HEK293 (cell line): ENCODE results near the gene NFIC.
"Not testable (repeated sequence)": the region's sequence is repeated elsewhere in the genome, so short reads cannot be mapped to it uniquely, and the experiment has no call there.

Experiments used
- CTCF ChIA-PET: fragments of 350-600 bp; formaldehyde crosslinking; extraction: SDS; loops from one replicate; lab custom pipeline; 2021; ENCODE audit warnings: antibody characterized with exemption; lab: Yijun Ruan, JAX
- POLR2A ChIA-PET: fragments of 300-600 bp; formaldehyde crosslinking; extraction: SDS; loops from one replicate; lab custom pipeline; 2020; ENCODE audit warnings: antibody characterized with exemption, inconsistent platforms; lab: Yijun Ruan, JAX
- H3K27ac ChIP-seq: fragments of 200-500 bp; sonication (Bioruptor generic); 2 replicates; pipeline ENCODE4 v1.5.1; 2014; ENCODE audit warnings: low read depth, low read length, control low read depth, inconsistent platforms; ENCODE audit errors: extremely low read depth
- H3K36me3 ChIP-seq, 2 experiments: fragments of 200-500 bp in 1 of 2; sonication (Bioruptor generic) in 1 of 2; 1 replicate in 1 of 2; 2 replicates in 1 of 2; pipeline ENCODE4 v1.5.1; 2014 to 2017; ENCODE audit warnings: inconsistent platforms in 2 of 2, low read length in 2 of 2; ENCODE audit not compliant: control insufficient read depth in 2 of 2, insufficient read depth in 1 of 2
- H3K4me1 ChIP-seq: fragments of 200-500 bp; sonication (Bioruptor generic); 2 replicates; pipeline ENCODE4 v1.5.1; 2014; ENCODE audit warnings: mild to moderate bottlenecking, low read length, inconsistent platforms; ENCODE audit not compliant: control insufficient read depth, insufficient read depth
- H3K4me3 ChIP-seq: 2 replicates; pipeline ENCODE4 v1.5.1; 2011; ENCODE audit warnings: low read depth, mild to moderate bottlenecking, control low read depth, low read length, moderate library complexity
- H3K9me3 ChIP-seq: fragments of 200-500 bp; sonication (Bioruptor generic); 2 replicates; pipeline ENCODE4 v1.5.1; 2014; ENCODE audit warnings: low read depth, low read length, inconsistent platforms; ENCODE audit not compliant: control insufficient read depth, insufficient read depth
- HIC1 ChIP-seq: fragments of 450-650 bp; formaldehyde crosslinking; IDR thresholded peaks from 2 replicates; pipeline ENCODE4 v1.5.1; 2016; ENCODE audit warnings: missing biosample characterization, missing genetic modification characterization
- KLF7 ChIP-seq: fragments of 450-650 bp; formaldehyde crosslinking; IDR thresholded peaks from 2 replicates; pipeline ENCODE4 v1.5.1; 2016; ENCODE audit warnings: missing biosample characterization, missing genetic modification characterization, borderline replicate concordance
- KLF9 ChIP-seq: fragments of 450-650 bp; formaldehyde crosslinking; IDR thresholded peaks from 2 replicates; pipeline ENCODE4 v1.5.1; 2016; ENCODE audit warnings: missing biosample characterization, missing genetic modification characterization, low read depth
- ZBTB11 ChIP-seq: fragments of 450-650 bp; formaldehyde crosslinking; conservative IDR thresholded peaks from 2 replicates; pipeline ENCODE4 v1.5.1; 2016; ENCODE audit warnings: low read depth, missing biosample characterization, missing genetic modification characterization
- ZBTB7A ChIP-seq: fragments of 450-650 bp; formaldehyde crosslinking; IDR thresholded peaks from 2 replicates; pipeline ENCODE4 v1.5.1; 2016; ENCODE audit warnings: low read depth, missing biosample characterization, missing genetic modification characterization
- ZNF558 ChIP-seq: fragments of 450-650 bp; formaldehyde crosslinking; IDR thresholded peaks from 2 replicates; pipeline ENCODE4 v1.5.1; 2016; ENCODE audit warnings: missing biosample characterization, missing genetic modification characterization
- ZNF645 ChIP-seq: fragments of 450-650 bp; formaldehyde crosslinking; IDR thresholded peaks from 2 replicates; pipeline ENCODE4; 2016; ENCODE audit warnings: missing biosample characterization, missing genetic modification characterization
- ZNF785 ChIP-seq: fragments of 450-650 bp; formaldehyde crosslinking; IDR thresholded peaks from 2 replicates; pipeline ENCODE4 v1.5.1; 2016; ENCODE audit warnings: missing biosample characterization, missing genetic modification characterization
- ZSCAN30 ChIP-seq: fragments of 450-650 bp; IDR thresholded peaks from 2 replicates; pipeline ENCODE4 v1.5.1; 2018; ENCODE audit warnings: missing biosample characterization, mild to moderate bottlenecking, missing genetic modification characterization, moderate library complexity
- TF ChIP-seq, protein P1 (sequence below): fragments of 450-650 bp; formaldehyde crosslinking; IDR thresholded peaks from 2 replicates; pipeline ENCODE4 v1.5.1; 2016; ENCODE audit warnings: missing biosample characterization, missing genetic modification characterization
- TF ChIP-seq, protein P2 (sequence below): fragments of 450-650 bp; formaldehyde crosslinking; IDR thresholded peaks from 2 replicates; pipeline ENCODE4 v1.5.1; 2016; ENCODE audit warnings: missing biosample characterization, missing genetic modification characterization
- TF ChIP-seq, protein P3 (sequence below): fragments of 450-650 bp; formaldehyde crosslinking; IDR thresholded peaks from 2 replicates; pipeline ENCODE4 v1.5.1; 2017; ENCODE audit warnings: missing biosample characterization, mild to moderate bottlenecking, missing genetic modification characterization, moderate library complexity

Gene NFIC

DNA sequence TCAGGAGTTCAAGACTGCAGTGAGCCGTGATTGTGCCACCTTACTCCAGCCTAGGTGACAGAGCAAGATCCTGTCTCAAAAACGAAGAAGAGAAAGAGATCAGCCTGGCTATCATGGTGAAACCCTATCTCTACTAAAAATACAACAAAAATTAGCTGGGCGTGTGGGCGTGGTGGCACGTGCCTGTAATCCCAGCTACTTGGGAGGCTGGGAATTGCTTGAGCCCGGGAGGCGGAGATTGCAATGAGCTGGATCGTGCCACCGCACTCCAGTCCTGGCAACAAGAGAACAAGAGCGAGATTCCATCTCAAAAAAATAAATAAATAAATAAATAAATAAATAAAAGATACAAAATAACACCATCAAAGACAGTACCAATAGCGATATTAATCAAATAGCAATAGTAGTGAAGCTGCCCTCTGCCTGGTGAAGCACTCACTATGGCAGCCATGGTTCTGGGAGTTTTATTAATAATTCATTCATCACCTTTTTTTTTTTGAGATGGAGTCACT is 53.9 kb downstream of the NFIC start (continued):
- 0 out of 2 replicates have a peak, but pooled peaks have one; percentile 25 for TF ChIP-seq KLF9 (tag by site-specific recombination)
- TF ChIP-seq ZBTB11 (tag by site-specific recombination) = peak; percentile 53; the same call in 1 of the 2 replicates
- TF ChIP-seq KLF7 (tag by site-specific recombination) = no peak
- TF ChIP-seq, protein P1, sequence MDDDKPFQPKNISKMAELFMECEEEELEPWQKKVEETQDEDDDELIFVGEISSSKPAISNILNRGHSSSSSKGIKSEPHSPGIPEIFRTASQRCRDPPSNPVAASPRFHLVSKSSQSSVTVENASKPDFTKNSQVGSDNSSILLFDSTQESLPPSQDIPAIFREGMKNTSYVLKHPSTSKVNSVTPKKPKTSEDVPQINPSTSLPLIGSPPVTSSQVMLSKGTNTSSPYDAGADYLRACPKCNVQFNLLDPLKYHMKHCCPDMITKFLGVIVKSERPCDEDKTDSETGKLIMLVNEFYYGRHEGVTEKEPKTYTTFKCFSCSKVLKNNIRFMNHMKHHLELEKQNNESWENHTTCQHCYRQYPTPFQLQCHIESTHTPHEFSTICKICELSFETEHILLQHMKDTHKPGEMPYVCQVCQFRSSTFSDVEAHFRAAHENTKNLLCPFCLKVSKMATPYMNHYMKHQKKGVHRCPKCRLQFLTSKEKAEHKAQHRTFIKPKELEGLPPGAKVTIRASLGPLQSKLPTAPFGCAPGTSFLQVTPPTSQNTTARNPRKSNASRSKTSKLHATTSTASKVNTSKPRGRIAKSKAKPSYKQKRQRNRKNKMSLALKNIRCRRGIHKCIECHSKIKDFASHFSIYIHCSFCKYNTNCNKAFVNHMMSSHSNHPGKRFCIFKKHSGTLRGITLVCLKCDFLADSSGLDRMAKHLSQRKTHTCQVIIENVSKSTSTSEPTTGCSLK (tag by site-specific recombination) = no peak

GRCh38 chr19:3420909-3421619 is 54.7 kb downstream of the NFIC start:
- Histone ChIP-seq H3K36me3 (no peaks in the 10 kb centered on the region; a peak in 1 of 3 replicates), H3K4me1 (no peaks in the 10 kb centered on the region), H3K9me3 (no peaks in the 10 kb centered on the region), H3K27ac (no peak overlapping the region), H3K4me3 (no peak overlapping the region)
- CTCF ChIA-PET = interaction anchor here (0.6 to 2.2 kb wide), 5 partner anchors 8 to 63 kb away, joined by 3 to 18 read pairs (median 4); no protein-coding TSS in a partner anchor
- POLR2A ChIA-PET = no interaction called here
- TF ChIP-seq, protein P2, sequence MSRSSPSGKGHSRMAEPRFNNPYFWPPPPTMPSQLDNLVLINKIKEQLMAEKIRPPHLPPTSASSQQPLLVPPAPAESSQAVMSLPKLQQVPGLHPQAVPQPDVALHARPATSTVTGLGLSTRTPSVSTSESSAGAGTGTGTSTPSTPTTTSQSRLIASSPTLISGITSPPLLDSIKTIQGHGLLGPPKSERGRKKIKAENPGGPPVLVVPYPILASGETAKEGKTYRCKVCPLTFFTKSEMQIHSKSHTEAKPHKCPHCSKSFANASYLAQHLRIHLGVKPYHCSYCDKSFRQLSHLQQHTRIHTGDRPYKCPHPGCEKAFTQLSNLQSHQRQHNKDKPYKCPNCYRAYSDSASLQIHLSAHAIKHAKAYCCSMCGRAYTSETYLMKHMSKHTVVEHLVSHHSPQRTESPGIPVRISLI (tag by site-specific recombination) = no peak
- no peak for TF ChIP-seq ZNF558 (tag by site-specific recombination)
- no peak for TF ChIP-seq ZSCAN30 (tag by site-specific recombination)
- no peak for TF ChIP-seq ZBTB7A (tag by site-specific recombination)
- 0 out of 2 replicates have a peak, but pooled peaks have one; percentile 30 for TF ChIP-seq HIC1 (tag by site-specific recombination)
- no peak for TF ChIP-seq ZNF645 (tag by site-specific recombination)
- TF ChIP-seq, protein P3, sequence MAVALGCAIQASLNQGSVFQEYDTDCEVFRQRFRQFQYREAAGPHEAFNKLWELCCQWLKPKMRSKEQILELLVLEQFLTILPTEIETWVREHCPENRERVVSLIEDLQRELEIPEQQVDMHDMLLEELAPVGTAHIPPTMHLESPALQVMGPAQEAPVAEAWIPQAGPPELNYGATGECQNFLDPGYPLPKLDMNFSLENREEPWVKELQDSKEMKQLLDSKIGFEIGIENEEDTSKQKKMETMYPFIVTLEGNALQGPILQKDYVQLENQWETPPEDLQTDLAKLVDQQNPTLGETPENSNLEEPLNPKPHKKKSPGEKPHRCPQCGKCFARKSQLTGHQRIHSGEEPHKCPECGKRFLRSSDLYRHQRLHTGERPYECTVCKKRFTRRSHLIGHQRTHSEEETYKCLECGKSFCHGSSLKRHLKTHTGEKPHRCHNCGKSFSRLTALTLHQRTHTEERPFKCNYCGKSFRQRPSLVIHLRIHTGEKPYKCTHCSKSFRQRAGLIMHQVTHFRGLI = no peak
- TF ChIP-seq ZNF785 (tag by site-specific recombination) = no peak

- H3K36me3 ChIP-seq, H3K9me3 ChIP-seq, POLR2A ChIA-PET, H3K4me1 ChIP-seq, H3K27ac ChIP-seq, H3K4me3 ChIP-seq: not testable (repeated sequence)
- CTCF ChIA-PET = interaction anchor here (0.6 to 1.5 kb wide), 3 partner anchors 10 to 63 kb away, joined by 3 to 6 read pairs (median 4); no protein-coding TSS in a partner anchor
These were observed 55.3 kb downstream of the NFIC start for GRCh38 chr19:3421656-3422055.
